GM19467 (cell line): ENCODE measurements around the gene MUC20.
"Not testable (repeated sequence)": the region's sequence is repeated elsewhere in the genome, so short reads cannot be mapped to it uniquely, and the experiment has no call there.

Source experiments
- ATAC-seq: cut with Tn5 transposase; IDR thresholded peaks from one replicate; pipeline ENCODE4 v1.9.1; 2021; ENCODE audit warnings: mild to moderate bottlenecking, moderate library complexity; ENCODE audit not compliant: unreplicated experiment

Gene MUC20

GRCh38 chr3:195768831-195769303 is 48.1 kb downstream of the MUC20 start:
- no peak for ATAC-seq

GRCh38 chr3:195769551-195769950 is 48.8 kb downstream of the MUC20 start:
- no peak for ATAC-seq

DNA sequence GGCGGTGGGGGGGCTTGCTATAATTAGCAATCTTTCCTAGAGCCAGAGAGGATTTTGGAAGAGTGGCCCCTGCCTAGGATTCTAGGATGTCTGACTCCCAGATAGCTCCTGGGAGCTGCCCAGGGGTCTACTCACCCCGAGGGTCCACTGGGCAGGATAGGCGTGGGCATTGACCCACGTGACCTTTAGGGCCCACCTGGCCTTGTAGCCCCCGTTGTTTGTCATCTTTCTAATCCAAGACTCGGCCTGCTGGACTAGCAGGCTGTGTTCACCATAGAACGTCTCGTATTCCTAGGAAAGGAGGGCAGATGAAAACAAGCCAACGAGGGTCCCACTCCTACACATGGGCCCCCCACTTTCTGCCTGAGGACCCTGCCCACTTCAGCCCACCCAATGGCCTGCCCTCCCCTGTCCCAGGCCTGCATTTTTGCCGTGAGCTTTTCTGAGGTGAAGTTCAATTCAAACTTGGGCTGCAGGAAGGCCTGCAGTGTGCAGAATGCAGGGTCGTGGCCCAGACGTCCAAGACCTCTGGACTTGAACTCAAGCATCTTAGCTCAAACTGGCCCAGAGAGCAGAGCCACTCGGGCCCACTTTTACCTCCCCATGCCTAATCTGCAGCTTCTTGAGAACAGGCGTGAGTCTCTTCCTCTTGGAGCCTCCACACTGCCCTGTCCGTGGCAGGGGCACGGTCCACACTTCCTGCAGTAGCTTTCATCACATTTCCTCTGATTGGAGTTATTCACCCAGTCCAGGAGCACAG is 49.5 kb downstream of the MUC20 start:
- ATAC-seq, result no peak

DNA sequence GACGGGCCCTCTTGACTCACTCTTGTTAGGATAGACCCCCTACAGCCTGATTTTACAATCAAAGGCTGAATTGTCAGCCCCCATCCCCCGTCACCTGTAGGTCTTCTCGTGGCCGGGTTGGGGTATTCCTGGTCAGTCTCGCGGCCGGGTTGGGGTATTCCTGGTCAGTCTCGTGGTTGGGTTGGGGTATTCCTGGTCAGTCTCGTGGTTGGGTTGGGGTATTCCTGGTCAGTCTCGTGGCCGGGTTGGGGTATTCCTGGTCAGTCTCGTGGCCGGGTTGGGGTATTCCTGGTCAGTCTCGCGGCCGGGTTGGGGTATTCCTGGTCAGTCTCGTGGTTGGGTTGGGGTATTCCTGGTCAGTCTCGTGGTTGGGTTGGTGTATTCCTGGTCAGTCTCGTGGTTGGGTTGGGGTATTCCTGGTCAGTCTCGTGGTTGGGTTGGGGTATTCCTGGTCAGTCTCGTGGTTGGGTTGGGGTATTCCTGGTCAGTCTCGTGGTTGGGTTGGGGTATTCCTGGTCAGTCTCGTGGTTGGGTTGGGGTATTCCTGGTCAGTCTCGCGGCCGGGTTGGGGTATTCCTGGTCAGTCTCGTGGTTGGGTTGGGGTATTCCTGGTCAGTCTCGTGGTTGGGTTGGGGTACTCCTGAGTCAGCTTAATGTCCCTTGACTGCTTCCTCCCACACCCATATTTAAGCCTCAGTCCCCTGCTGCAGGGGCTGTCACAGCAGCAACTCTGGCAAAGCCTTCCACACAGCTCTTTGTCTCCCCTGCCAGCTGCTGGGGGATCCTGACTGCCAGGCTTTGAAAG is 50.3 kb downstream of the MUC20 start:
- not testable (repeated sequence) for ATAC-seq

DNA sequence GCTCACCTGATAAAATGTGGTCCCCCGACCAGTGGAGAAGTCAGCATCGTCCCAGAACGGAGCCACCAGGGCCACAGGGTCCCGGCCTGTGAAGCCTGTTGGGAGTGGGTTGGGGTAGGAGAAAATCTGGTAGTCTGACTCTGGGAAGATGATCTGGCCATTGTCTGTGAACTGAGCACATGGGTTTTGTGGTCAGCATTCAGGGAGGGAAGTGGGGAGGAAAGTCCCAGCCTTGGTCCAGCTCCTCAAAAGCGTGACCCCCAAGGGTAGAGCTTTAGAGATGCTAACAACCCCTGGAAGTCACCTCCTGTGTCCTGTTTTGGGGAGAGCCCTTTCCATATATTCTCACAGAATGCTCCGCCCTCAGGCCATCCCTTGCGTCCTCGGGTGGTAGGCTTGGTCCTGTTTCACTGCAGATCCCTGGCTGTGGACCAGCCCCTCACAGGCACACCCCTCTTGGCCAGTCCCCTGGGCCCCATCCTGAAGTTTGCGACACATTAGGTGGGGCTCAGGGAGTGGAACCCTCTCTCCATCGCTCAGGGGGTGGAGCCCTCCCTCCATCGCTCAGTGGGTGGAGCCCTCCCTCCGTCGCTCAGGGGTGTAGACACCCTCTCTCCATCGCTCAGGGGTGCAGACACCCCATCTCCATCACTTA is 51.0 kb downstream of the MUC20 start:
- no peak for ATAC-seq

DNA sequence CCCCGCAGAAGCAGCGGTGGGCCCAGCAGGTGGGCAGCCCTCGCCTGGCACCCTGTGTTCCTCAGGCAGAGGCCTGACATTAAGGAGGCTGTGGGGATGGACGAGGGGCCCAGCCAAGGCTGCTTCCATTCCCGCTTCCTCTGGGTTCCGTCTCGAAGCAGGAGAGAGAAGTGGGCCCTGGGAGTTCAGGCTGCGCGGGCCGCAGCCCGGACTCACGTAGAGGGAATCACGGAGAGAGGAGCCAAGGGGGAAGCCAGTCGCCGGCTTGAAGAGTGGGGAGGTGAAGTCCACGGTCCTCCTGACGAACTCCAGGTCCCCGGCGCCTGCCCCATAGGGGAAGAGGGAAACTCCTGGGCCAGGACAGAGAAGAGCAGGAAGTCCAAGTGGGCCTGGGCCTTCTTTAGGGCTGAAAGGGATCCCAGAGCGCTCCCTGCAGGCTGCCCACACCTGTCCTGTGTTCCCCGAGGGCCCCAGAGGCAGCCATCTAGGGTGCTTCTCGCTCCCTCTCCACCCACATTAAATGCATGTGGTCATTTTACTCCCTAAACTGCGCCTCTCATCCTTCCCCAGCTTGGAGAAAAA is 53.3 kb downstream of the MUC20 start:
- ATAC-seq, result no peak

DNA sequence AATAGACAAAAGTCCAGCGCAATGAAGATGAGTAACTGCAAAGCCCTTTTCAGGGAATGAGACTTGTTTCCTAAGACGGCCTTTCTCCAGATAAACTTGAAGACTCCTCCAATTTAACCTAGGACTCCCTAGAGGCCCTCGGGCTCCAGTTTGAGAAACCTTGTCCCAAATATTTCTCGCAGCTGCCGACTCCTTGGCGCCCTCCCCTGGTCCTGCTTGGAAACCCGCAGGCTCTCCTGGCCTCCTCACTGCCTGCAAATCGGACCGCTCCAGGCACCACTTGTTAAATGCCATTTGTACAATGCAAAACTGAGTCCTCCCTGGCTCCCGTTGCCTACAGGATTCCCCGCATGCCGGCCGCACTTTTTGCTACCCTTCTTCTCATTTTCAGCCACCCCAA is 54.1 kb downstream of the MUC20 start:
- no peak for ATAC-seq

GRCh38 chr3:195777975-195778374 is 57.2 kb downstream of the MUC20 start:
- no peak for ATAC-seq

DNA sequence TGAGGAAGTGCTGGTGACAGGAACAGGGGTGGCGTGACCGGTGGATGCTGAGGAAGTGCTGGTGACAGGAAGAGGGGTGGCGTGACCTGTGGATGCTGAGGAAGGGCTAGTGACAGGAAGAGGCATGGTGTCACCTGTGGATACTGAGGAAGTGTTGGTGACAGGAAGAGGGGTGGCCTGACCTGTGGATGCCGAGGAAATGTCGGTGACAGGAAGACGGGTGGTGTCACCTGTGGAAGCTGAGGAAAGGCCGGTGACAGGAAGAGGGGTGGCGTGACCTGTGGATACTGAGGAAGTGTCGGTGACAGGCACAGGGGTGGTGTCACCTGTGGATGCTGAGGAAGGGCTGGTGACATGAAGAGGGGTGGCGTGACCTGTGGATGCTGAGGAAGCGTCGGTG is 60.5 kb downstream of the MUC20 start:
- ATAC-seq, result not testable (repeated sequence)
